Adrenal gland (tissue), 12 donors: Measurements from ENCODE around the gene UPP2. TPM values are rescaled to one million over a fixed set of nuclear protein-coding genes. Genes with fewer than 3 reads are reported as not detected.

Experiments
- DNase-seq, 7 donors: peaks; one replicate each; pipeline ENCODE4 v3.0.0-alpha.2; 2019 to 2020
- H3K27ac ChIP-seq, 5 donors: fragments of 200-600 bp; sonication (generic) in 4 of 5; 1 replicate in 3 of 5; 2 replicates in 2 of 5; pipeline versions ENCODE4 v1.5.1 to v1.8.0; 2016 to 2020; ENCODE audit warnings: mild to moderate bottlenecking in 1 of 5
- H3K27me3 ChIP-seq: fragments of 200-600 bp; 2 replicates; pipeline ENCODE4 v1.8.0; 2021
- H3K36me3 ChIP-seq, 2 donors: fragments of 200-600 bp; replicated peaks in 1 of 2; 1 replicate in 1 of 2; 2 replicates in 1 of 2; pipeline versions ENCODE4 v1.5.1 to v1.8.0; 2018 to 2022
- H3K4me1 ChIP-seq, 2 donors: fragments of 200-600 bp; replicated peaks in 1 of 2; 1 replicate in 1 of 2; 2 replicates in 1 of 2; pipeline versions ENCODE4 v1.5.1 to v1.8.0; 2018 to 2021
- H3K4me3 ChIP-seq, 4 donors: fragments of 200-600 bp; sonication (generic) in 3 of 4; one replicate each; pipeline ENCODE4 v1.5.1; 2016 to 2018
- H3K9me3 ChIP-seq, 3 donors: fragments of 200-600 bp; sonication (generic) in 1 of 3; replicated peaks in 1 of 3; 1 replicate in 2 of 3; 2 replicates in 1 of 3; pipeline versions ENCODE4 v1.5.1 to v1.8.0; 2016 to 2021
- CTCF ChIP-seq, 6 experiments: fragments of 450-650 bp in 4 of 6; fragments of 200-600 bp in 2 of 6; sonication (generic) in 1 of 6; IDR thresholded peaks; 1 replicate in 5 of 6; 2 replicates in 1 of 6; pipeline versions ENCODE4 v1.5.1 to v1.8.0; 2016 to 2021; ENCODE audit warnings: antibody characterized with exemption in 6 of 6, mild to moderate bottlenecking in 2 of 6, moderate library complexity in 1 of 6
- POLR2A ChIP-seq, 2 donors: fragments of 450-650 bp; IDR thresholded peaks; one replicate each; pipeline ENCODE4 v1.6.1; 2017; ENCODE audit warnings: antibody characterized with exemption in 2 of 2, mild to moderate bottlenecking in 2 of 2, moderate library complexity in 1 of 2
- WGBS, 4 donors: extraction: QIAGEN DNeasy Blood & Tissue Kit in 2 of 4; methylation state at CpG; one replicate each; pipeline versions ENCODE4 v1.1.5 to v1.1.7; 2013 to 2017; 5-methylcytosine and 5-hydroxymethylcytosine counted together
- intact Hi-C, 2 donors: fragments of 100-400 bp; cut with DNase I; formaldehyde crosslinking; loops; one replicate each; pipeline versions ENCODE4 v1.14.1 to v1.15.0; 2022 to 2023
- polyA plus RNA-seq, 3 donors: library from polyadenylated mRNA; stranded (reverse); fragments of 200-250 nt in 2 of 3; fragments of 350-450 nt in 1 of 3; fragmentation: Illumina TruSeq in 1 of 3; extraction: RNeasy Lipid Tissue Mini Kit (QIAGEN cat#74804) in 1 of 3; gene quantifications; one replicate each; pipeline ENCODE4 v1.2.3, GENCODE V29; 2013 to 2014
- total RNA-seq, 9 donors: library from RNA; depleted of rRNA in 4 of 9; stranded (reverse); fragments of >200 nt in 4 of 9; fragments of 120-200 nt in 1 of 9; fragmentation: NEBNext Ultra II Directional in 1 of 9; extraction: Animal tissue kit (Norgen Biotek cat#: 25700) in 1 of 9; gene quantifications; one replicate each; pipeline versions ENCODE4 v1.1.0 to v1.2.4, GENCODE V29; 2013 to 2023
- donor health status: healthy with polysubstance abuse.
- donor health status: Bipolar disorder and iron deficiency.
- donor health status: DM: yes; HTN: yes; CAD: no.
- donor health status: DM: no; HTN: no; CAD: no.
- donor health status: DM: no; HTN: no; CAD: no.
- donor health status: DM: yes; HTN: yes; CAD: no.

UPP2 gene
- total and polyA plus RNA-seq, 12 donors: 0.05 to 0.18 (median 0.07) TPM; not detected in 6

GRCh38 chr2:158130832-158131473 is 29.3 kb downstream of the UPP2 start:
- H3K4me3 ChIP-seq: no peak overlapping the region
- H3K27ac ChIP-seq: peak overlapping the region in 1 of 5 donors; percentile 35
- no peak for TF ChIP-seq POLR2A (IDR thresholded peaks at IDR 0.05)
- no peak for TF ChIP-seq CTCF (IDR thresholded peaks at IDR 0.05)
- 78 to 83% (median 79%) methylated on average over 2 of the region's 2 CpGs for WGBS, 4 donors
- no peaks in the 10 kb centered on the region for H3K27me3 ChIP-seq
- no peaks in the 10 kb centered on the region for H3K9me3 ChIP-seq
- H3K36me3 ChIP-seq: no peaks in the 10 kb centered on the region
- no peaks in the 10 kb centered on the region for H3K4me1 ChIP-seq
- DNase-seq: peak in 1 of 7 donors; percentile 2
- intact Hi-C loops: no loop called here

DNA sequence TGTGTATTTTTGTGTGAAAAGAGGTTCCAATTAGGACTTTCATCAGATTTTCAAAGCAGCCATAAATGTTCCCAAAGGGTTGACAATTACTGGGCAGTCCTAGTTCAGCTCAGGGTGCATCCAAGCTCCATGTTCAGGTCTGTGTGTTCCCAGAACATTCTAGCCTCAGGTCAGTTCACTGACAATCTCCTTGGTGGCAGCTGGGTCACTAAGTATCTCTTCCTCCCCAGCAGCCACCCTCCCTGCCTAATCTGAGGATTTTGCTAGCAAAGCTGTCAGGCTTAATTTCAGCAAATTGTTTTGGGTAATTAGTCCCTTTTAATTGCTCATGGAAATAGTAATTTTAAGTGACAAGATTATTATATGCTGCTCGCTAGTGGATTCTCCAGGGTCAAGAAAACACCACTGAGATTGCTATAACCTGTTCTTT is 29.8 kb downstream of the UPP2 start:
- Histone ChIP-seq H3K36me3 (no peaks in the 10 kb centered on the region), H3K27me3 (no peaks in the 10 kb centered on the region), H3K4me1 (no peaks in the 10 kb centered on the region), H3K4me3 (no peak overlapping the region), H3K27ac (peak overlapping the region in 1 of 5 donors; percentile 35), H3K9me3 (no peaks in the 10 kb centered on the region)
- TF ChIP-seq CTCF (IDR thresholded peaks at IDR 0.05) (no peak), POLR2A (IDR thresholded peaks at IDR 0.05) (no peak)
- intact Hi-C loops: no loop called here
- DNase-seq: no peak
- 88 to 95% (median 92%) methylated on average over 1 of the region's 1 CpG for WGBS, 4 donors

- H3K9me3 ChIP-seq: no peaks in the 10 kb centered on the region
- 80 to 87% (median 86%) methylated on average over 7 of the region's 7 CpGs for WGBS, 4 donors
- no peaks in the 10 kb centered on the region for H3K27me3 ChIP-seq
- H3K4me1 ChIP-seq: no peaks in the 10 kb centered on the region
- H3K36me3 ChIP-seq: no peaks in the 10 kb centered on the region
- no peak for DNase-seq
- intact Hi-C loops: no loop called here
- H3K4me3 ChIP-seq: no peak overlapping the region
- TF ChIP-seq CTCF (IDR thresholded peaks at IDR 0.05) (no peak), POLR2A (IDR thresholded peaks at IDR 0.05) (no peak)
- H3K27ac ChIP-seq: no peak overlapping the region
These were observed 30.4 kb downstream of the UPP2 start for GRCh38 chr2:158131919-158132566.

DNA sequence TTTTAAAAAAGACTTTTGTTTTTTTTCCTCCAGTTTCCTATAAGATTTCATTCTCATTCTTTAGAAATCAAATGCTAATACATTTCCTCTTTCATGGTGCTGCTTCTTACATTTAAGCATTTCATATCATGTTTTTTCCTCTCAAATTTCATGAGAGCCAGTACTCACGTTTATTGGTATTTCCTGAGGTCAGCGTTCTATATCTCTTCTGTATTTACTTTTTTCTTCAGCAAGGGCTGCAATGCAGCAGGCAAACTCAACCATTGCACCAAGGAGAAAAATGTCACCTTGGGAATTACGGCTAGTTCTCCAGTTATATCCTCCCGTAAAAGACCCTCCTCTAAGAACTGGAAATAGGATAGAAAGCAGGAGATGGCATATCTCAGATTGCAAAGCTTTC is 32.4 kb downstream of the UPP2 start:
- WGBS, 4 donors: 59 to 65% (median 64%) methylated on average over 4 of the region's 4 CpGs
- Histone ChIP-seq H3K36me3 (no peaks in the 10 kb centered on the region), H3K27ac (no peak overlapping the region), H3K4me3 (no peak overlapping the region), H3K4me1 (no peaks in the 10 kb centered on the region), H3K9me3 (no peaks in the 10 kb centered on the region), H3K27me3 (no peaks in the 10 kb centered on the region)
- TF ChIP-seq CTCF (IDR thresholded peaks at IDR 0.05) (no peak), POLR2A (IDR thresholded peaks at IDR 0.05) (no peak)
- intact Hi-C loops: no loop called here
- DNase-seq: no peak
